Right renal cortex interstitium (tissue), 3 donors: ENCODE results near the gene RBM33. TPM values are rescaled to one million over a fixed set of nuclear protein-coding genes. Genes with fewer than 3 reads are reported as not detected.

Source experiments
- DNase-seq, 3 donors: peaks; one replicate each; pipeline ENCODE4 v3.0.0-alpha.2; 2013; ENCODE audit warnings: low read depth in 3 of 3, low spot score in 2 of 3
- polyA plus RNA-seq, 3 donors: library from polyadenylated mRNA; unstranded; fragments of 120-200 nt; gene quantifications; one replicate each; pipeline ENCODE4 v1.2.1, GENCODE V29; 2013; ENCODE audit not compliant: insufficient read length in 3 of 3

RBM33 gene
- polyA plus RNA-seq, 3 donors: 26.2 to 33.6 (median 26.5) TPM

DNA sequence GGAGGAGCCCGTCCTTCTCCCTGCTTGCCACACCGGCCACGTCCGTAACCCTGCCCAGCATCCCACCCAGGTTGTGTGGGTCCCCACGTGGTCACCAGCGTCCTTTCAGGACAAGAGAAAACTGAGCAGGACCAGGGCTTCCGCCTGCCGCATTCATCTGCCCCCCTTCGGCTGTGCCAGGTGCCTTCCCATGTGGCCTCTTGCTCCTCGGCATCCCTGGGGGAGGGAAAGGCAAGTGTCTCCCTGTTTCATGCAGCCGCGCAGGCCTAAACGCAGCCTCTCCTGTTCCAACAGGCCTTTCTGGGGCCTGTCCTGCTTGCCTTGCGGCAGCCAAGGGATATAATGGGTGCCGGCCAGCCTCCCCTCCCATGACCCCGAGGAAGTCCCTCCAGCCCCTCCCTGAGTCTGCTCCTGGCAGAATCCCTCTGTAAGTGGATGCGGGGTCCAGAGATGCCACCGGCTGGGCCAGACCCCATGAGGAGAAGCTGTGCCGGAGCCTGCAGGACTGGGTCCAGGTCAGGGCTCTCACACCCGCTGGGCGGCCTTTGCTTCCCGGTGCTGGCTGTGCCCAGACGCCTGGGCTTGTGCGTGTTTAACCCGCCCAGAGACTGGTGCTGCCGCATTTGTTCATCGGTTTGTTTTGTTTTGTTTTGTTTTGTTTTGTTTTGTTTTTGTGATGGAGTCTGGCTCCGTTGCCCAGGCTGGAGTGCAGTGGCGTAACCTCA lies 144.7 kb downstream of the RBM33 start:
- no peak for DNase-seq

DNA sequence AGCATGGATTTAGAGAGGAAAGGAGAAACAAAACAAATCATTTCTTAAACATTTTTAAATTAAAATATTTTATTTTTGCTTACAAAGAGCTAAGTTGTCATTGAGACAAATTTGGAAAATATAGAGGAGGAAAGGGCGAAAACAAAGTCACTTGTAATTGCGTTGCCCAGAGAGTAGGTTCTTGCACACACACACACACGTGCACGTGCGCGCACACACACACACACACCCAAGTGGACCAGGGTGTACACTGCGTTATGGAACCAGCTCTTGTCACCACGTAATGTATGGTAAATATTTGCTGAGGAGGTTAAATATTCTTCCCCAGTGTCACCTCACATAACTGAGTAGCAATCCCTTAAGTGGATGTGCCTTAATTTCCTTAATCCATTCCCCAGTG lies 146.2 kb downstream of the RBM33 start:
- DNase-seq: no peak

DNA sequence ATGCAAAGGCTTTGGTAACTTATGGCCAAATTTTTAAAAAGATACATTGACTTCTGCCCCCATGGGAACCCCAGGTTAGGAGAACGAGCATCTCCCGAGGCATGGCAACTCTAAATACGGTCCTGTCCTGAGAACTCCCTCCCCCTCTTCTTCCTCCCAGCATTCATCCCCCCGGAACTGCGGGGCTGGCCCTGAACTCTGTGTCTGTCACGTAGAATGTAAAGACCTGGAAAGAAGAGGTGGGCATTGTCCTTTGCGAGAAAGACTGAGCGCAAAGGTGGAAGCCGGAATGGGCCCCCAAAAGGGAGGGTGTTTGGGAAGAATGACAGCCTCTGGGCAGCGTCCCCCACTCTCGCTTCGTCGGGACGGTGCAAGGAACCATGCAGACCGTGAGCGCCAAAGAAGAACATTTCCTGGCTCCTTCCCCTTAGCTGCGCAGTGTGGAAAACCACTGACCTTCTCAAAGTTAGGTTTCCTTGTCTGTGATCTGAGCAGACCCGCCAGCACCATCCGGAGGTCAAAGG lies 146.8 kb downstream of the RBM33 start:
- no peak for DNase-seq

DNA sequence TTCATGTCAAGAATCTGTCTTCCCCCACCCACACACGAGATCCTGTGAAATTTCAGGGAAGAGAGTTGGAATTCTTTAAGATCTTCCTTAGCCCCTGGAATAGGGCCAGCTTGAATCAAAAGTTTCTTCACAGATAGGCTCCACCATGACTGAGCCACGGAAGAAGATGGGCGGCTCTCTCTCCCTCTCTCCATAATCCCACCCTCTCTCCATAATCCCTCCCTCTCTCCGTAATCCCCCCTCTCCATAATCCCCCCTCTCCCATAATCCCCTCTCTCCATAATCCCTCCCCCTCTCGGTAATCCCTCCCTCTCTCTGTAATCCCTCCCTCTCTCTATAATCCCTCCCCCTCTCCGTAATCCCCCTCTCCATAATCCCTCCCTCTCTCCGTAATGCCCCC lies 147.4 kb downstream of the RBM33 start:
- no peak for DNase-seq

DNA sequence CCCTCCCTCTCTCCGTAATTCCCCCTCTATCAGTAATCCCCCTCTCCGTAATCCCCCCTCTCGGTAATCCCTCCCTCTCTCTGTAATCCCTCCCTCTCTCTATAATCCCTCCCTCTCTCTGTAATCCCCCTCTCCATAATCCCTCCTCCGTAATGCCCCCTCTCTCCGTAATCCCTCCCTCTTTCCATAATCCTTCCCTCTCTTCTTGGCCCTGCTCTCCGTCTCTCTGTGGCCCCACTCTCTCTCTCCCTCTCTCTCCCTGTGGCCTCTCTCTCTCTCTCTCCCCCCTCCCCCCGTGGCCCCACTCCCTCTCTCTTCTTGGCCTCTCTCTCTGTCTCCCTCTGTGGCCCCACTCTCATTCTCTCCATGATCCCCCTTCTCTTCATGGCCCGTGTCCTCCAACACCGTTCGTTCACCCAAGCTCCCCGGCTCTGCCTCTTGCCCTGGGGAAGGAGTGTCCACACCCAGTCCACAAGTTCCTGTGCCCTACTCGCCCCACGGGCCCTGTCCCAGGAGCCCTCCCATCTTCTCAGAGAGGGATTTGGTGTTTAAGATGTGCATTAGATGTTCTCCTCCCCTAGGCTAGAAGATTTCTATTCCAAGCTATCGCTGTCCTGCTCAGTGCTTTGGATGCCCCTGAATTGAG lies 148.0 kb downstream of the RBM33 start:
- DNase-seq: no peak

DNA sequence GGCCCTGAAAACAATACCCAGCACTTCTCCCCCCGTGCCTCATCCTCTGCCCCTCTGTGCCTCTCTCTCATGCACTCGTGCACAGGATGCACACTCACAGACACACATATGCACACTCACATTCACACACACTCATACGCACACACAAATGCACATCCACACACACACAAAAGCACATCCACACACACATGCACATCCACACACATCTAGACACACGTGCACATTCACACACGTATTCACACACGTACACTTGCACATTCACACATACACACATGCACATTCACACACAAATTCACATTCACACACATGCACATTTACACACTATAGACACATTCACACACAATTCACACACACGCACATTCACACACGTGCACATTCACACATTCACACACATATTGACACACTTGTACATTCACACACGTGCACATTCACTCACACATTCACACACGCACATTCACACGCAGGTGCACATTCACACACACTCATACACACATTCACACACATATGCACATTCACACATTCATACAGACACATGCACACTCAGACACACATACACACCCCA lies 148.6 kb downstream of the RBM33 start:
- no peak for DNase-seq

DNA sequence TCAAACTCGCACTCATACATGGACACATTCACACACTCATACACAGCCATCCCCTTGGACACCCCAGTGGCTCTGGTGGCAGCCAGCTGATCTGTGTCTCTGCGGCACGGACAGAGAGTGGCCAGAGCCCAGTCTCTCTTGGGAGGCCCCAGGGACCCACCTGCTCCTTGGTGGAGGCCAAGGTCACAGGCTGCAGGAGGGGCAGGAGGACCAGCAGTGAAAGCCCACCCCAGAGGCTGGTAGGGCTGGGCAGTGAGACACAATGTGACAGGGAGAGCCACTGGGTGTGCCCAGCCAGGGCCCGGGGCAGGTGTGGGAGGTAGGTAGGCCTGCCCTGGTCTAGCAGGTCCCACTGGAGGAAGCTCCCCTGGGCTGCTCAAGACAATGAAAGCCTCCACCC lies 149.3 kb downstream of the RBM33 start:
- no peak for DNase-seq

DNA sequence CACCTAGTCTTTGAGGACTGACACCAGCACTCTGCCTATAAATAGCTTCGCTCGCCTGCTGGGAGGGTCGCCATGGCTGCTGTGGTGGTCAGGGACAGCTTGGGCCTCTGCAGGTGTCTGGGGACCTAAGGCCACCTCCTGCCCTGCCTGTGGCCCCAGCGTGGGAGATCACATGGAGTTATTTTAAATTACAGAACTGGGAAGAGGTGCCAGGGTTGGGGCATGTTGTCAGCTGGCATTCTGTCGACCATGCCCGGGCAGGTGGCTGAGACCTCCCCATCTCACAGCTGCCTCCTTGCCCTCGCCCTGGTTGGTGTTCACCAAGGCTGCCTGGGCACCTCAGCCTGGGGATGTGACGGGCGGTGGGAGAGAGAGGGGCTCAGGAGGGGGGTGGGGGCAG lies 149.7 kb downstream of the RBM33 start:
- DNase-seq: no peak

DNA sequence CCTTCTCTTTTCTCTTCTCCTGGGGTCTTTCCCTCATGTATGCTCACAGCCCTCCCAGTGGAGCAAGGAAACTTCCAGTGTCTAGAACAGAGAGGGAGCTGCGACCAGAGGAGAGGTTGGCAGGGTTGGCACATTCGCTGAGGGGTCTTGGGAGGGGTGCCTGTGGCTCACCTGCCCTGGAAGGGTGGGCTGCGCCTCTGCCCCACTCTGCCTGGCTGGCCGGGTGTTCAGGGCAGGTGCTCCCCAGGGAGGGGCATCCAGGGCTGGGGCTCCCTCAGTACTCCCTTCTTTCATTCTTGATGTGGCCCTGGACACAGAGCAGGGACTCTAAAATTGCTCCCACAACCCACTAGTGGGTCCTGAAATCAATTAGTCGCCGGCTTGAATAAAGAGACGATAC lies 150.9 kb downstream of the RBM33 start:
- no peak for DNase-seq

DNA sequence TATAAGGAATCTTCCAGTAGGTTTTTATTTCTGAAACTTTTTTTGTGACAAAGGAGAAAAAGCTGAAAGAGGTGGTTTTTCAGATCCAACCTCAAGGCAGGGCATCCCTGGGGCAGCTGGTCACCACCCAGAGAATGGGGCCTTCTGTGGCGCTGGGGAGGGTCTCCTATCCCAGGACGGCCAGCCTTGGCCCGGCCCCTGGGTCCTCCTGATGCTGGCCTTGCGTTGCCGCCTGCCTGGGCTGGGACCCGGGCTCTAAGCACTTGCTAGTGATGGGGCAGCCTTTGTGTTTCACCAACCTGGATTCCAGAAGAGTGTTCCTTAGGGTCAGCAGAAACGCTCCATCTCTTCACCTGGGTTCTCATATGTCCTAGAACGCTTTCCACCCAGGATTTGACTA lies 151.5 kb downstream of the RBM33 start:
- DNase-seq: no peak

DNA sequence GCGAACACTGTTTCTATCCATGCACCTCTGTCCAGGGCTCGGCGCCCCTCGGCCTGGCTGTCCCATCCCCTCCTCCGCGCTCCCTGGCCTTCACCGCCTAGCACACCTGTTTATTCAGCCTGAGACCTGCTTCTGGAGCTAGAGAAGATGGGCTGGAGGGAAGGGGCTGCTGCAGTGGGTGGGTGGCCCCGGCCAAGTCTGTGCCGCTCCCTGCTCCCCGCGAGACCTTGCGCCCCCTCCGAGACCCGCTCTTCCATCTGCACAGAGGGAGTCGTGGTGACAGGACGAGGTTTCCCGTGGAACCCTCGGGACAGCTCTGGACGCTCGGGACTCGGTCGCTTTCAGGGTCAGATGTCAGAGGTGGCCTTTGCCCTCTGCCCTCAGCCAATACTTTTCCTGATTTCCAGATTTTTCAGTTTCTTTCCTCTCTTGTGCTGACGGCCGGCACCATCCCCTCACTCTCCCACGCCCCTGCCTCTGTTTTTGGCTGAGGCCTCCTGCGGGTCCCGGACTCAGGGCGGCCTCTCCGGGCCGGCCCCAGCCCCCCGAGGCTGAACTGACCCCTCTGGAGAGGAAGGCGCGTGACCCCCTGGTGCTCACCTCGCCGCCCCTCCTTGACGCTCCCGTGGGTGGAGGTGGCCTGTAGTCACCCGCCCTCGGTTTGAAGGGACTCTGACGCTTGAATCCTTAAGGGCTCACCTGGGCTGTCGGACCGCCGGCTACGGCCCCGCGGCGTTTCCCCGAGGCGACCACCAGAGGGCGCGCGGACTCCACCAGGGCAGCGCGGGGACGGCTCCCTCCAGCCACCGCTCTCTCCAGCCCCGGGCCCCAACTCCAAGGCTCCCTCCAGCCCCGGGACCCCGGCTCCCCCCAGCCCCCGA lies 152.2 kb downstream of the RBM33 start:
- no peak for DNase-seq

DNA sequence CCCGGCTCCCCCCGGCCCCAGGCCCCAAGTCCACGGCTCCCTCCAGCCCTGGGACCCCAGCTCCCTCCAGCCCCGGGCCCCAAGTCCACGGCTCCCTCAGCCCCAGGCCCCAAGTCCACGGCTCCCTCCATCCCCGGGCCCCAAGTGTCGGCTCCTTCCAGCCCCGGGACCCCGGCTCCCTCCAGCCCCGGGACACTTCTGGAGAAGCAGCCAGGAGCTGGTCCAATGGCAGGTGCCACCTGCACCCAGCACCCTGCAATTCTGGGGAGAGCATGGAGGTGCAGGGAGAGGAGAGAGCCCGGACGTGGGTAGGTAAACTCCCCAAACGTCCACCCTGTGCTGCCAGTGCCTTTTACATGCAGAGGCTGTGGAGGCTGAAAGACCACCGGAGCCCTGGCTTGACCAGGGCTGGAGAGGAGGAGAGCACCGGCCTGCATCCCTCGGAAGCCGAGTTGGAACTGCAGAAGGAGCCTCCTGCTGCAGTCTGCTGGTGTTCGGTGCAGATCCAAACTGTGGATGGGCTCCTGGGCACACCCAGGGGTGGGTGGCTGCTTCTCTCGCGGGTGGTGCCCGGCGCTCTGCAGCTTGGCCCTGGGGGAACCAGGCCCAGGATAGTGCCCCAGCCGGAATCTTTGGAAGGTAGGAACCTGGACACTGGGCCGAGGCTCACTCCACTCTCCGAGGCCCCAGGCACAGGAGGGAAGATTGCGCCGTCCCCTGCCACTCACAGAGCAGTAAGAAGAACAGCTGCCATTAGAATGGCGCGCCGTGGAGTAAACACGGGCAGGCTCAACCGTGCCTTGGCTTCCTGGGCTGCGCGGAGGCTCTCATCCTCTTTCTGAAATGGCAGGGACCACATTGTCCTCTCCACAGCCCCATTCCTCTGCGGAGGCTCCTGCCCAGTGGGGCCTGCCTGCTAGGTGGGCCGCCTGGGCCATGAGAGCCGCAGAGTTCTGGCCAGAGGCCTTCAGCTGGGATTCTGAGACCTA lies 153.1 kb downstream of the RBM33 start:
- no peak for DNase-seq

DNA sequence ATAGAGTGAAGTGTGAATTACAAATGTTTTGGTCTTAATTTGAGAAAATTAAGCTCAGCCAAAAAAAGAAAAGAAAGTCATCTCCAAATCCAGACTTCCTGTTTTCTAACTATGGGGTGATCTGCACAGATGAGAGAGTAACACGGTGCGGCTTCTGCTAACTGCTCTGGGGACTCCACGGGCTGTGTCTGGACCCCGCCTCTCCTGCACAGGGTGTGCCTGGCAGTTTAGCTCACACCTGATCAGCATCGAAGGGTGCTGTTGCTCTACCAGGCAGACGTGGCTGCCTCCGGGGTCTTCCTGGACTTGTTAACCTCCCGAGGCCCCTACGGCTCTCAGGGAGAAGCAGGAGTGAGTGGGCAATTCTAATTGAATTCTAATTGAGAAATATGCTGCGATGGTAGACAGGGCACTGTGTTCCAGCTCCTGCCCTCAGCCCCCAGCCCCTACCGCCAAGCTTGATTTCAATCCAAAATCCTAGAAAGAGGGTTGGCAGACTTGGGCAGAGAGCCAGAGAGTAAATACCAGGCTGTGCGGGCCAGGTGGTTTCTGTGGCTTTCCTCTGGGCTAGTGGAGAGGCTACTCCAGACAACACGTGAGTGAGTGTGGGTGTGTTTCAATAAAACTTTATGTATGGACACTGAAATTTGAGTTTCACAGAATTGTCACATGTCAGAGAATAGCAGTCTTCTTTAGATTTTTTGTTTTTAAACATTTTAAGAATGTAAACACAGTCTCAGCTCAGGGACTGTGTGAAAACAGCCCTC lies 154.4 kb downstream of the RBM33 start:
- no peak for DNase-seq

DNA sequence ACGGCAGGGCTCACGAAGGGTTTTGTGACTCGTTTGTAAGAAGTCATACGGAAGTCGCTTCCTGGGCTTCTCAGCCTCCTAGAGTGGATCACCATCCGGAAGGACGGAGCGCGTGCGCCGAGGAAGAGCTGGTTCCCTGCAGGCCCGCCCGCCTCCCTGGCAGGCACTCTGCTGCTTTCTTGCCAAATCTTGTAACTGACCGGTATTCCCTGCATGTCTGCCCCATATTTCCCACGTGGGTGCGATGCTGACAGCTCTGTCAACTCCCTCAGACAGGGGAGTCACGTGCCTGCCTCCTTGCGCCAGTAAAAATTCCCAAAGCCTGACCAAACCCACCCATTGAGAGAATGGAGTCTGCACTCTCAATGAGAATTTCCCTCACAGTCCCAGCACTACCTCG lies 155.1 kb downstream of the RBM33 start:
- no peak for DNase-seq

DNA sequence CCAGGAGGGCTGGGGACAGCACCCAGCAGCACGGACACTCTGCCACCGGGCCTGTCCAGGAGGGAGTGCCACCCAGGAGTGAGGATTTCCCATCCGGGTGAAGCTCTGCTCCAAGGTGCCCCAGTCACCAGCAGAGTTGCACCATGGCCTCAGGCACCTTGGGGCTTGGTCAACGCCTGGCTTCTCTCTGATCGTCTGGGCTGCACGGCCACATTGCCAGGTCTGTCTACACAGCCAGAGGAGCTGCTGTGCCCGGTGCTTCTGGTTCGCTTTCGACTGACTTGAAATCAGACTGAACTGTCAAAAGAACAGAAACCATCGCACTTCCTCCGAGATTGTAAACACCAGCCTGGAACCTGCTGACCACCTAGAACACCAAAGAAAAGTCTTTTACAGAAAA lies 155.8 kb downstream of the RBM33 start:
- DNase-seq: no peak

DNA sequence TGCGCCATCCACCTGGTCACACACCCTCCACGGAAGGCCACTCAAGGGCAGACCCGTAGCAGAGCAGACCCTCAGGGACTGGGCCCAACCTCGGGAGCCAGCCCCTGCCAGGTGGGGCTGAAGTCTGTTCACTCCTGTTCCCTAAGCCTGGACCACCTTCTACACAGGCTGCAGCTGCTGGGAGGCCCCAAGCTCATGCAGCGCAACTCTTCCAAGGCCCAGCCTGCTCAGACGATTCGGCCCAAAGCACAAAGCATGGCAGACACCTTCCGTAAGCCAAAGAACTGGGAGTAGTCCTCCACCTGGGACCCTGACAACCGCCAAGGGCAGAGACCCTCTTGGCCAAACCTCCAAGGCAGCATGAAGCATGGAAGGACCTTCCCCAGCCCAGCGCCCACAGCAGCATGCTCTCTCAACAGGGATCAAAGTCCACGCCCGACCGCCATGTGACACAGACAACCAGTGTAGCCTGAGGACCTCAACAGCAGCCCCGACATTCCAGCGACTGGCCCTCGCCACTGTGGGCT lies 156.3 kb downstream of the RBM33 start:
- no peak for DNase-seq

DNA sequence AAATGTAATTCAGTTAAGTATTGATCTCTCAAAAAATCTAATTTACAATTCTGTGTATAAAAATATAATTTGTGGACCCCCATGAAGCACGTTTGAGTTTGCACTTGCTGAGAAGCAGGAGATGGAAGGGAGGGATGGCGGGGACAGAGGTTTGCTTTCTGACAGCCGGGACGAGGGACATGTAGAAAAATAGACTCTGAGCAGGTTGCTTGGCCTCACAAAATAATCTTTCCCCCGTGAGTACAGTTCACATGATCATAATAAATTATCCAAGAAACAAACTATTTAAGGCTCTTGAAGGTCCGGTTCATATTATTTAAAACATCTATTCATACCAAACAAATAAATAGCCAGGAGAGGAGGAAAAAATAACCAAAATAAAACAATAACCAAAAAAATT lies 157.8 kb downstream of the RBM33 start:
- no peak for DNase-seq

DNA sequence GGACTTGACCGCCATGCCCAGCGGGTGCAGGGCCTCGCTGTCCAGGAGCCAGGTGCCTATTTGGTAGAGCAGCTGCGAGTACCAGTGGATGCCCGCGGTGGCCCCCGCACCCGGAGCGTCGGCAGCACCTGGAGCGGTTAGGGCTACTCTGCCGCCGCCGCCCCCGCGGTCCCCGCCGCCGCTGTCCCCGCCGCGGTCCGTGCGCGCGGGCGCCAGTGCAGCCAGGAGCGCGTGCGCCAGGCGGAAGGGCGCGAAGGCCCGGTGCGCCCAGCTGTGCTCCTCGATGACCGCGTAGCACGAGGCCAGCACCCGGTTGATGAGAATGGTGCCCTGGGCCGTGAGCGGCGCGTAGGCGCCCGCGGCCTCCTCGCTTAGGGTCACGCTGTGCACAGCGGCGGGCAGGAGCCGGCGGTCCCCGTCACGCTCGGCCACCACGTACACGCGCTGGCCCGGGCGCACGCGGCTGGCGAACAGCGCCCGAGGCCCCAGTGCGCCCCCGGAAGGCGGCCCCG lies 158.5 kb downstream of the RBM33 start:
- DNase-seq: no peak
